GM18861 (cell line): ENCODE data around the gene BABAM2.
"Not testable (repeated sequence)": the region's sequence is repeated elsewhere in the genome, so short reads cannot be mapped to it uniquely, and the experiment has no call there.

Experiments used
- ATAC-seq: cut with Tn5 transposase; IDR thresholded peaks from one replicate; pipeline ENCODE4 v1.9.1; 2021; ENCODE audit not compliant: unreplicated experiment

BABAM2 gene

DNA sequence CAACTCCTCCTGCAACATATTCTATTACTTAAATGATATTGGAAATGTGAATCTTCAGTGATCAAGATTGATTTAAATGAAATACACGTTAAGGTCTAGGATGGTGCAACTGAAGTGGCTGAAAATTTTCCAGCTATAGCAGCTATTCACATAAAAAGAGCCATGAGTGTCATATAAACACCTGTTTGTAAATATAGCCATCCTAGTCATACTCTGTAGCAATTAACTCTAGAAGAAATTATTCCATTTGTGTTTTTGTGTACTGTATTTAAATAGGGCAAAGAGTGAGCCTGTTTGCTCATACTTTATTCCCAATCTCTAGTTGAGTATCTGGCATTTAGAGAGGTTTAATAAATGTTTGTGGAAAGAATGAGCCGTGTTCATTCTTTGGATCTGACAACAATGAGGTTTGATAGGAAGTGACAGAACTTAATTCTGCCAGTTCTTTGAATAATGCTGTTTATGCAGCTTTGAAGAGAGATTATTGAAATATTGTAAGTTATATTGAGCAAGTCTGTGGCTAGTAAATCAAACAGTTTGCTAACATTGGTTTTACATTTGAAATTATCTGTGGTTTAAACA, 49.7 kb downstream of the BABAM2 start:
- no peak for ATAC-seq

GRCh38 chr2:27940982-27941381, 50.5 kb downstream of the BABAM2 start:
- ATAC-seq, result no peak

- no peak for ATAC-seq
These were observed 52.4 kb downstream of the BABAM2 start for GRCh38 chr2:27942612-27943547.

- ATAC-seq, result no peak
These were observed 56.1 kb downstream of the BABAM2 start for GRCh38 chr2:27946530-27947060.

DNA sequence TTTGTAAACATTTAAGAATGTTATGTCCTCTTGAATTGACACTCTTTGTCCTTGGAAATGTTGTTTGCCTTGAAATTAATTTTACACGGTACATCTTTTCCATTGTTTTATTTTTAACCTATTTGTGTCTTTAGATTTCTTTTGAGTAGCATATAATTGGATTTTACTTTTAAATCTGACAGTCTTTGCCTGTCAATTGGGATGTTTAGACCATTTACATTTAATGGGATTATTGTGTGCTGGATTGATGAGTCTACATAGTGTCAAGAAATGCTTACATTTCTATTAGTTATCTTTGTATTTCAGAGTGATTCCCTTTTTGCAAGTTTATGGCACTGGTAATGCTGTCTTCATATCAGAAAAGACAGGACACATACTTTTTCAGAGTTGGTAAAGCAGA, 61.5 kb downstream of the BABAM2 start:
- no peak for ATAC-seq

- no peak for ATAC-seq
These were observed 62.5 kb downstream of the BABAM2 start for GRCh38 chr2:27953077-27953476.

DNA sequence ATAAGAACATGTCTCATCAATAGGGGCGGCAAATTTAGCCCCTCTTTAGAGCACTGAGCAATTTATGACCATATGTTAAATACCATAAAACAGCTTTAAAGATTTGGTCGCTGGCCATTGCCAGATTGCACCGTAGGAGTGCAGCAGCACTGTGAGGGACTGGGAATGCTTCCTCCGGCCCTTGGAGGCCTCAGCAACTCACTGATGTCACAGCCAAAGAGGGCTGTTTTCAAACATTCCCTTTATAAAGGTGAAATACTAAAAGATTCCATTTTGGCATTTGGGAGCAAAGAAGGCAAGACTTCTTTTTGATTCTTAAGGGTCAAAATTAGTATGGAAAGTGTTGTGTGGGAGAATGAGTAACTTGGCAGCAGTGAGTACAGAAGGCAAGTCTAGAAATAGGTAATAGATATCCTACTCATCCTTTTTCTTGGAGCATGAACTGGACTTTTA, 63.7 kb downstream of the BABAM2 start:
- no peak for ATAC-seq

DNA sequence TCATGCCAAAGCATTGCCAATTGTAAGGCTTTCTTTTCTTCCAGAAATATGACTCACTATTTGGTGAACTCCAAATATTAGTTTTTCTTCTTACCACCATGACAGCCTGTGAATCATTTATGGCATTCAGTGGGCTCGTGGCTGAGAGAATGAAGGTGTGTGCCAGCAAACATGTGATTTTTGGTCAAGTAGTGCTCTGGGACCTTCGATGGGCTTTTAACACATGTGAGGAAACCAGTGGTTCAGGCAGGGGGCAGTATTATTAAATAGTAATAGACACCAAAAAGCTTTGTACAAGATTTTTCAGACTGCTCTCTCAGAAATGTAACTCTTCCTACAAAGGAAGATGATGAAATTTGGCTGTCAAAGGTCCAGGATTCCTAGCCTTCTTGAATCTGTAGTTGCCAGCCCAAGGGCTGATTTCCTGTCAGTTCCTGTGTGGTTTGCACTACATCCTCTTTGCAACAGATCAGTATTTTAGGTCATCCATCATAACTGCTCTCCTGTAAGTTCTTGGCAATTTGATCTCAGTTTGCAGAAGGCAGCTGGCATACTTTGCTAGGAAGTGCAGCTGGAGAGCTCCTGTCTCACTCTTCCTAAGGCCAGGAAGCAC, 64.3 kb downstream of the BABAM2 start:
- peak; percentile 43 for ATAC-seq

- no peak for ATAC-seq
These were observed 65.0 kb downstream of the BABAM2 start for GRCh38 chr2:27955384-27956161.

- ATAC-seq, result no peak
These were observed 66.4 kb downstream of the BABAM2 start for GRCh38 chr2:27956888-27957287.

DNA sequence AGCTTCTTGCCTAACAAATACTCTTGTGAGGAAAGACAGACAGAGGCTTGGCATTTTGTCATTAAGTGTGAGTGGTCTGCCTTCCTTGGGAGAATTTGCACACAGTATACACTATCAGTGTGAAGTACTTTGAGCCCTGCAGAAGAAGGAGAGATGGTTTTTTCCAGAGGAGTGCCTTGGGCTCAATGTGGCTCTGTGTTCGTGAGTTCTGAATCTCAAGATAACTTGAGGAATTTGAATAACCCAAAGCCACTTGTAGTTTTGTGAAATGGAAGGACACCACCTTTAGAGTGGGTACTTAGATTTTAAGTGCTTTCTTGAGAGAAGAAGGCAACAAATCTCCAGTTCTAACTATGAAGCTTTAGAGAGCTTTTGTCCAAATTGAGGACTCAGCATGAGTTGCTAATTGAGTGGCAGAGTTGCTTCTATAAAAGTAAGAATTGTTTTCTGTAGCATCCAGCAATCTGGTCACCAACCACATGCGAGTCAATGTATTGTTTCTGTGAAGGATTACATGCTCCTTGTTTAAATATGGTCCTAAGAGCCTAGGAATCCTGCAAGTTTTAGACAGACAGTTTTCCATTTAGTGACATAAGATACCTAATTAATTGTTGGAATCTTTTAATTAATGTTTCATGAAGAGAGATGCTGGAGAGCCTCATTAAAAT, 68.3 kb downstream of the BABAM2 start:
- no peak for ATAC-seq

GRCh38 chr2:27959496-27959895, 69.0 kb downstream of the BABAM2 start:
- no peak for ATAC-seq

GRCh38 chr2:27960237-27960912, 69.8 kb downstream of the BABAM2 start:
- ATAC-seq, result no peak

GRCh38 chr2:27962006-27962405, 71.5 kb downstream of the BABAM2 start:
- no peak for ATAC-seq

GRCh38 chr2:27963472-27963871, 72.9 kb downstream of the BABAM2 start:
- ATAC-seq, result no peak

- ATAC-seq, result no peak
These were observed 73.5 kb downstream of the BABAM2 start for GRCh38 chr2:27964067-27964466.

DNA sequence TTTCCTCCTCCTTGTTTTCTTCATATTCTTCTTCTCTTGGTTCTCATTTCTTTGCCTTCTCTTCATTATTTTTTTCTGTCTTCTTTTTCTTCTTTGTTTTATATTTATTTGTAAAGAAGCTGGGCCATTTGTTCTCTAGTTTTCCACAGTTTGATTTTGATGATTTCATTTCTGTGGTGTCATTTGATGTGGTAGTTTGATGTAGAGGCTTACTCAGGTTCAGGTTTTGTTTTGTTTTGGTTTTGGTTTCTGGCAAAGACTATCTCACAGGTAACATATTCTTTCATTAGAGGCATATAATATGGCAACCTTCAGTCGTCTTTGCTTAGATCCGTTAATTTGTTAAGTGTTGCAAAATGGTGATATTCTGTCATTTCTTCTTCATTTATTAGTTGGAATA, 75.3 kb downstream of the BABAM2 start:
- no peak for ATAC-seq

GRCh38 chr2:27966466-27966865, 75.9 kb downstream of the BABAM2 start:
- ATAC-seq, result no peak

DNA sequence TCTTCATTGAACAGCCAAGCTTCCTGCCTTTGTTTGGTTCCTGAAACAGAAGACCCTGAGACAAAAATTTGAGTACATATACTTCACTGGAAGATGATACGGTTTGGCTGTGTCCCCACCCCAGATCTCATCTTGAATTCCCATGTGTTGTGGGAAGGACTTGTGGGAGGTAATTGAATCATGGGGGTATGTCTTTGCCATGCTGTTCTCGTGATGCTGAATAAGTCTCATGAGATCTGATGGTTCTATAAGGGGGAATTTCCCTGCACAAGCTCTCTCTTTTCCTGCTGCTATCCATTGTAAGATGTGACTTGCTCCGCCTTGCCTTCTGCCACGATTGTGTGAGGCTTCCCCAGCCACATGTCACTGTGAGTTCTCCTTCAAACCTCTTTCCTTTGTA, 76.5 kb downstream of the BABAM2 start:
- no peak for ATAC-seq

GRCh38 chr2:27968045-27968444, 77.5 kb downstream of the BABAM2 start:
- not testable (repeated sequence) for ATAC-seq
